GM19324 (cell line): ENCODE measurements around the gene ZDHHC14.
"Not testable (repeated sequence)": the region's sequence is repeated elsewhere in the genome, so short reads cannot be mapped to it uniquely, and the experiment has no call there.

ENCODE experiments used
- ATAC-seq: cut with Tn5 transposase; IDR thresholded peaks from one replicate; pipeline ENCODE4 v1.9.1; 2021; ENCODE audit warnings: mild to moderate bottlenecking, moderate library complexity; ENCODE audit not compliant: unreplicated experiment, low FRiP score

The ZDHHC14 gene

GRCh38 chr6:157461000-157461915 lies 80.3 kb downstream of the ZDHHC14 start:
- peak; percentile 49 for ATAC-seq

GRCh38 chr6:157462956-157463742 lies 82.2 kb downstream of the ZDHHC14 start:
- ATAC-seq = no peak

GRCh38 chr6:157463743-157464135 lies 82.7 kb downstream of the ZDHHC14 start:
- ATAC-seq = not testable (repeated sequence)

- peak; percentile 49 for ATAC-seq
These were observed 83.9 kb downstream of the ZDHHC14 start for GRCh38 chr6:157464653-157465535.

GRCh38 chr6:157466342-157466648 lies 85.3 kb downstream of the ZDHHC14 start:
- no peak for ATAC-seq

- ATAC-seq = not testable (repeated sequence)
These were observed 86.3 kb downstream of the ZDHHC14 start for GRCh38 chr6:157467339-157467738.

- no peak for ATAC-seq
These were observed 87.1 kb downstream of the ZDHHC14 start for GRCh38 chr6:157468054-157468453.

- ATAC-seq = no peak
These were observed 87.6 kb downstream of the ZDHHC14 start for GRCh38 chr6:157468574-157468973.

GRCh38 chr6:157469378-157469777 lies 88.4 kb downstream of the ZDHHC14 start:
- ATAC-seq = no peak

- ATAC-seq = no peak
These were observed 90.2 kb downstream of the ZDHHC14 start for GRCh38 chr6:157471077-157471686.

GRCh38 chr6:157471895-157472686 lies 91.1 kb downstream of the ZDHHC14 start:
- ATAC-seq = no peak

- ATAC-seq = no peak
These were observed 95.8 kb downstream of the ZDHHC14 start for GRCh38 chr6:157476797-157477196.

- no peak for ATAC-seq
These were observed 97.9 kb downstream of the ZDHHC14 start for GRCh38 chr6:157478926-157479325.

- ATAC-seq = no peak
These were observed 98.7 kb downstream of the ZDHHC14 start for GRCh38 chr6:157479464-157480303.

- no peak for ATAC-seq
These were observed 100.3 kb downstream of the ZDHHC14 start for GRCh38 chr6:157481189-157481864.

- no peak for ATAC-seq
These were observed 100.9 kb downstream of the ZDHHC14 start for GRCh38 chr6:157481865-157482249.

GRCh38 chr6:157483770-157484169 lies 102.8 kb downstream of the ZDHHC14 start:
- ATAC-seq = no peak

- no peak for ATAC-seq
These were observed 103.2 kb downstream of the ZDHHC14 start for GRCh38 chr6:157484181-157484580.
